Activated B cell treated with CpG ODN at 0.5 μM for 24 hours (primary cell): ENCODE data around the gene MAN1A2. TPM values are rescaled to one million over a fixed set of nuclear protein-coding genes. Genes with fewer than 3 reads are reported as not detected.

Experiments
- ATAC-seq: fragments of 200-7000 bp; cut with Tn5 transposase; one replicate; pipeline ENCODE4 v1.10.0; 2021; ENCODE audit warnings: low read depth, mild to moderate bottlenecking, moderate library complexity
- CTCF ChIA-PET: fragments of 350-600 bp; sonication (Branson Sonifier 250); formaldehyde crosslinking; loops from one replicate; lab custom pipeline; 2021; ENCODE audit warnings: antibody characterized with exemption; lab: Charles Lee
- POLR2A ChIA-PET: fragments of 350-600 bp; sonication (Branson Sonifier 250); formaldehyde crosslinking; loops from one replicate; lab custom pipeline; 2021; ENCODE audit warnings: antibody characterized with exemption; lab: Charles Lee
- DNase-seq: peaks from one replicate; pipeline ENCODE4 v3.0.0; 2022
- H3K27ac Mint-ChIP-seq: one replicate; pipeline ENCODE4 v1.8.0; 2020; ENCODE audit warnings: mixed read lengths
- H3K27me3 Mint-ChIP-seq: one replicate; pipeline ENCODE4 v1.8.0; 2021; ENCODE audit warnings: mixed read lengths
- H3K36me3 Mint-ChIP-seq: one replicate; pipeline ENCODE4 v1.8.0; 2021; ENCODE audit warnings: low read depth, mixed read lengths
- H3K4me1 Mint-ChIP-seq: one replicate; pipeline ENCODE4 v1.8.0; 2021; ENCODE audit warnings: mixed read lengths
- H3K4me3 Mint-ChIP-seq: one replicate; pipeline ENCODE4 v1.8.0; 2020; ENCODE audit warnings: mild to moderate bottlenecking, mixed read lengths
- H3K9me3 Mint-ChIP-seq: one replicate; pipeline ENCODE4 v1.8.0; 2020; ENCODE audit warnings: mixed read lengths
- CTCF ChIP-seq: fragments of 200-600 bp; IDR thresholded peaks from one replicate; pipeline ENCODE4 v1.8.0; 2022; ENCODE audit warnings: antibody characterized with exemption, mild to moderate bottlenecking
- intact Hi-C: fragments of 100-400 bp; cut with micrococcal nuclease; formaldehyde crosslinking; loops from one replicate; pipeline ENCODE4 v1.15.1; 2024
- total RNA-seq: library from RNA; stranded (reverse); gene quantifications from 2 replicates; pipeline ENCODE4 v1.2.3, GENCODE V29; 2022

Gene MAN1A2
- total RNA-seq, 1 donor from 2014 or later: 46.0 TPM

GRCh38 chr1:117425050-117425734 lies 57.9 kb downstream of the MAN1A2 start:
- intact Hi-C loops: loop anchor here (5.0 kb wide), 1 partner anchor 38 kb away; no protein-coding TSS in a partner anchor
- Mint-ChIP-seq H3K27ac (no peak overlapping the region), H3K4me3 (no peak overlapping the region), H3K4me1 (no peaks in the 10 kb centered on the region), H3K9me3 (peaks cover 14% of the 10 kb centered on the region), H3K27me3 (no peaks in the 10 kb centered on the region), H3K36me3 (peaks cover 51% of the 10 kb centered on the region)
- POLR2A ChIA-PET: no interaction called here
- DNase-seq: no peak
- CTCF ChIA-PET: no interaction called here
- no peak for ATAC-seq
- no peak for TF ChIP-seq CTCF

GRCh38 chr1:117427297-117427696 lies 60.0 kb downstream of the MAN1A2 start:
- POLR2A ChIA-PET: no interaction called here

GRCh38 chr1:117433943-117434342 lies 66.7 kb downstream of the MAN1A2 start:
- intact Hi-C loops: no loop called here
- Mint-ChIP-seq H3K4me3 (no peak overlapping the region), H3K27ac (no peak overlapping the region), H3K27me3 (no peaks in the 10 kb centered on the region), H3K4me1 (peaks cover 5% of the 10 kb centered on the region), H3K9me3 (no peaks in the 10 kb centered on the region), H3K36me3 (peaks cover 2% of the 10 kb centered on the region)
- POLR2A ChIA-PET: no interaction called here
- DNase-seq (no peak), ATAC-seq (no peak)
- CTCF ChIA-PET: no interaction called here
- TF ChIP-seq CTCF: no peak

More at GRCh38 chr1:117427297-117427696, 60.0 kb downstream of the MAN1A2 start:
- no peak overlapping the region for H3K4me3 Mint-ChIP-seq
- H3K27me3 Mint-ChIP-seq: no peaks in the 10 kb centered on the region
- H3K9me3 Mint-ChIP-seq: peaks cover 14% of the 10 kb centered on the region
- TF ChIP-seq CTCF: no peak
- intact Hi-C loops: loop anchor here (5.0 kb wide), 1 partner anchor 40 kb away; no protein-coding TSS in a partner anchor
- no peaks in the 10 kb centered on the region for H3K4me1 Mint-ChIP-seq
- ATAC-seq: no peak
- H3K36me3 Mint-ChIP-seq: peaks cover 38% of the 10 kb centered on the region
- CTCF ChIA-PET: interaction anchor here (0.6 kb wide), 1 partner anchor 86 kb away, joined by 3 read pairs; no protein-coding TSS in a partner anchor
- H3K27ac Mint-ChIP-seq: no peak overlapping the region
- DNase-seq: no peak

GRCh38 chr1:117436513-117436912 lies 69.3 kb downstream of the MAN1A2 start:
- DNase-seq (no peak), ATAC-seq (no peak)
- POLR2A ChIA-PET: no interaction called here
- Mint-ChIP-seq H3K27ac (no peak overlapping the region), H3K36me3 (peaks cover 2% of the 10 kb centered on the region), H3K4me1 (peaks cover 5% of the 10 kb centered on the region), H3K9me3 (no peaks in the 10 kb centered on the region), H3K4me3 (no peak overlapping the region), H3K27me3 (no peaks in the 10 kb centered on the region)
- CTCF ChIA-PET: no interaction called here
- intact Hi-C loops: loop anchor here (5.0 kb wide), 1 partner anchor 39 kb away; no protein-coding TSS in a partner anchor
- no peak for TF ChIP-seq CTCF

- Mint-ChIP-seq H3K27ac (no peak overlapping the region), H3K4me1 (no peaks in the 10 kb centered on the region), H3K27me3 (no peaks in the 10 kb centered on the region), H3K4me3 (no peak overlapping the region), H3K9me3 (peaks cover 12% of the 10 kb centered on the region), H3K36me3 (peaks cover 60% of the 10 kb centered on the region)
- ATAC-seq: no peak
- ChIA-PET POLR2A (no interaction called here), CTCF (no interaction called here)
- no peak for TF ChIP-seq CTCF
- DNase-seq: no peak
- intact Hi-C loops: no loop called here
These were observed 80.4 kb downstream of the MAN1A2 start for GRCh38 chr1:117447661-117448060.
